Ovary (tissue), 9 donors: Measurements from ENCODE around the gene TUT7. TPM values are rescaled to one million over a fixed set of nuclear protein-coding genes. Genes with fewer than 3 reads are reported as not detected.

Source experiments
- DNase-seq, 5 donors: peaks; one replicate each; pipeline ENCODE4 v3.0.0-alpha.2; 2019 to 2020
- H3K27ac ChIP-seq, 2 donors: fragments of 200-600 bp; one replicate each; pipeline versions ENCODE4 v1.5.1 to v1.8.0; 2019 to 2022
- H3K27me3 ChIP-seq: fragments of 200-600 bp; one replicate; pipeline ENCODE4 v1.8.0; 2022
- H3K36me3 ChIP-seq: fragments of 200-600 bp; sonication (generic); one replicate; pipeline ENCODE4 v1.5.1; 2019
- H3K4me1 ChIP-seq: one replicate; pipeline ENCODE4 v1.8.1; 2013; ENCODE audit warnings: mild to moderate bottlenecking, moderate library complexity; ENCODE audit not compliant: insufficient read depth
- H3K4me3 ChIP-seq: fragments of 200-600 bp; sonication (generic); one replicate; pipeline ENCODE4 v1.5.1; 2017
- H3K9me3 ChIP-seq, 2 donors: fragments of 200-600 bp in 1 of 2; sonication (generic) in 1 of 2; one replicate each; pipeline versions ENCODE4 v1.5.1 to v1.8.1; 2013 to 2019; ENCODE audit warnings: mild to moderate bottlenecking in 1 of 2, moderate library complexity in 1 of 2
- EP300 ChIP-seq: sonication (generic); formaldehyde crosslinking; IDR thresholded peaks from one replicate; pipeline ENCODE4 v1.6.1; 2017; ENCODE audit warnings: antibody characterized with exemption
- POLR2A ChIP-seq: fragments of 450-650 bp; IDR thresholded peaks from one replicate; pipeline ENCODE4 v1.6.1; 2017; ENCODE audit warnings: antibody characterized with exemption, mild to moderate bottlenecking, moderate library complexity
- WGBS, 3 donors: extraction: QIAGEN DNeasy Blood & Tissue Kit in 1 of 3; methylation state at CpG; one replicate each; pipeline versions ENCODE4 v1.1.5 to v1.1.7; 2013 to 2017; 5-methylcytosine and 5-hydroxymethylcytosine counted together
- intact Hi-C, 4 donors: fragments of 100-400 bp; cut with DNase I; formaldehyde crosslinking; loops; one replicate each; pipeline versions ENCODE4 v1.11.0 to v1.15.1; 2022 to 2023
- polyA plus RNA-seq, 2 donors: library from polyadenylated mRNA; stranded (reverse); fragments of 200-250 nt in 1 of 2; fragments of 350-450 nt in 1 of 2; fragmentation: Illumina TruSeq in 1 of 2; extraction: RNeasy Lipid Tissue Mini Kit (QIAGEN cat#74804) in 1 of 2; gene quantifications; one replicate each; pipeline ENCODE4 v1.2.3, GENCODE V29; 2013 to 2014
- total RNA-seq, 7 donors: library from RNA; depleted of rRNA in 2 of 7; stranded (reverse); fragments of >200 nt in 2 of 7; fragmentation: NEBNext Ultra II Directional in 3 of 7; extraction: Animal tissue kit (Norgen Biotek cat#: 25700) in 3 of 7; gene quantifications; one replicate each; pipeline versions ENCODE4 v1.1.0 to v1.2.4, GENCODE V29; 2016 to 2023
- TF ChIP-seq, protein P1 (sequence below), 3 donors: fragments of 450-650 bp in 2 of 3; fragments of 200-600 bp in 1 of 3; IDR thresholded peaks; one replicate each; pipeline versions ENCODE4 v1.5.1 to v1.8.0; 2016 to 2022; ENCODE audit warnings: antibody characterized with exemption in 3 of 3, mild to moderate bottlenecking in 1 of 3
- donor health status: DM: no; HTN: no; CAD: no; lungs with moderate emphysema.
- donor health status: DM: no; HTN: no; CAD: no.
- donor health status: Bipolar disorder and iron deficiency.
- donor health status: DM: yes; HTN: yes; CAD: no.
- donor health status: DM: no; HTN: no; CAD: no.
- donor health status: DM: yes; HTN: yes; CAD: no.

TUT7 gene
- total and polyA plus RNA-seq, 9 donors: 10.5 to 30.0 (median 18.1) TPM

DNA sequence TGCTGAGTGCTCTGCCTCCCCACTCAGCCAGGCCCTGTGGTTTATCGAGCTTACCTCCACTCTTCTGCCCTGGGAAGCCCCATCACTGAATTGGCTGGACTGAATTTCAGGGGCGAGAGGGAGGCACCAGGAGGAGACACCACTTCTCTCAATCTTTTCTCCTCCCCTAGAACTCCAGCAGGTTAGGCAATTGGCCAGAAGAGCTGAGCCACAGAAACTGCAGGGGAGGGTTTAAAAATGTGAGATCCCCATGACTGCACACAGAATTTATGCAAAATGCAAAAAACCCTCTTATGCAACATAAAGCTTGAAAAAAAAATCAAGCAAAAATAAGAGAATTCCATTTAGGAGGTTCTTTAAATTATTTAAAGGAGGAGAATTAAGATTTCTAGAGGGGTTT is 29.9 kb downstream of the TUT7 start:
- Histone ChIP-seq H3K4me1 (no peaks in the 10 kb centered on the region), H3K27ac (no peak overlapping the region), H3K4me3 (no peak overlapping the region), H3K36me3 (no peaks in the 10 kb centered on the region), H3K27me3 (no peaks in the 10 kb centered on the region), H3K9me3 (no peaks in the 10 kb centered on the region)
- WGBS, 3 donors: 51 to 61% (median 51%) methylated on average over 2 of the region's 2 CpGs
- no peak for DNase-seq
- TF ChIP-seq, protein P1, sequence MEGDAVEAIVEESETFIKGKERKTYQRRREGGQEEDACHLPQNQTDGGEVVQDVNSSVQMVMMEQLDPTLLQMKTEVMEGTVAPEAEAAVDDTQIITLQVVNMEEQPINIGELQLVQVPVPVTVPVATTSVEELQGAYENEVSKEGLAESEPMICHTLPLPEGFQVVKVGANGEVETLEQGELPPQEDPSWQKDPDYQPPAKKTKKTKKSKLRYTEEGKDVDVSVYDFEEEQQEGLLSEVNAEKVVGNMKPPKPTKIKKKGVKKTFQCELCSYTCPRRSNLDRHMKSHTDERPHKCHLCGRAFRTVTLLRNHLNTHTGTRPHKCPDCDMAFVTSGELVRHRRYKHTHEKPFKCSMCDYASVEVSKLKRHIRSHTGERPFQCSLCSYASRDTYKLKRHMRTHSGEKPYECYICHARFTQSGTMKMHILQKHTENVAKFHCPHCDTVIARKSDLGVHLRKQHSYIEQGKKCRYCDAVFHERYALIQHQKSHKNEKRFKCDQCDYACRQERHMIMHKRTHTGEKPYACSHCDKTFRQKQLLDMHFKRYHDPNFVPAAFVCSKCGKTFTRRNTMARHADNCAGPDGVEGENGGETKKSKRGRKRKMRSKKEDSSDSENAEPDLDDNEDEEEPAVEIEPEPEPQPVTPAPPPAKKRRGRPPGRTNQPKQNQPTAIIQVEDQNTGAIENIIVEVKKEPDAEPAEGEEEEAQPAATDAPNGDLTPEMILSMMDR (IDR thresholded peaks at IDR 0.05): no peak
- TF ChIP-seq POLR2A: no peak
- intact Hi-C loops: no loop called here

DNA sequence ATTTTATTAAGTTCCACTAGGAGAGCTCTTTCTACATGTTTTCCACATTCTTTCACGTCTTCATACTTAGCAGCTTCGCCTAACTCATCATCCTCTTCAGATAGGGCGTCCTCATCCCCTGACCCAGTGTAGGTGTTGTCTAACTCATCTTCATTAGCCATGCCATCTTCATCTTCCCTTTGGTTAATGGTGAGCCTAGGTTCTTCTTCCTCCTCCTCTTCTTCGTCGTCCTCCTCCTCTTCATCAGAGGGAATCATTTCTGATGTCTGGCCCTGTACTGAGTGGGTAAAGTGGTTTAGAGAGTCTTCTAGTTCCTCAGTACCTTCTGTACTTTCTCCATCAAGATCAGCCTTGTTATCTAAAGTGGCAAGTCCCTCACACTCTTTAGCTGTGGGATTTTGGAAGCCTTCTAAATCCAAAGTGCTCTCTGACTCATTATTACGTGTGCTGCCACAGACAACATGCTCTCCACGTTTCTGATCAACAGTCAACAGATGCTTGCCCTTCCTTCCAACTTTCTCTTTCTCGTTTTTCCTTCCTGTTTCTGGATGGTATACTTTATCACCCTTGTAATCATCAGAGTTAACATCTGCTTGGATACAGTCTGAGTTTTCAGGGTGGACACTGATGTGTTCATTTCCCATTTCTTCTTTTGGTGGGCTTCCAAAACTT is 31.1 kb downstream of the TUT7 start:
- H3K4me3 ChIP-seq: no peak overlapping the region
- TF ChIP-seq, protein P1 (IDR thresholded peaks at IDR 0.05): no peak
- TF ChIP-seq EP300 (no peak), POLR2A (no peak)
- 73 to 78% (median 78%) methylated on average over 8 of the region's 8 CpGs for WGBS, 3 donors
- no peaks in the 10 kb centered on the region for H3K9me3 ChIP-seq
- no peaks in the 10 kb centered on the region for H3K4me1 ChIP-seq
- H3K27ac ChIP-seq: no peak overlapping the region
- DNase-seq: no peak
- intact Hi-C loops: no loop called here
- H3K27me3 ChIP-seq: no peaks in the 10 kb centered on the region
- H3K36me3 ChIP-seq: no peaks in the 10 kb centered on the region

DNA sequence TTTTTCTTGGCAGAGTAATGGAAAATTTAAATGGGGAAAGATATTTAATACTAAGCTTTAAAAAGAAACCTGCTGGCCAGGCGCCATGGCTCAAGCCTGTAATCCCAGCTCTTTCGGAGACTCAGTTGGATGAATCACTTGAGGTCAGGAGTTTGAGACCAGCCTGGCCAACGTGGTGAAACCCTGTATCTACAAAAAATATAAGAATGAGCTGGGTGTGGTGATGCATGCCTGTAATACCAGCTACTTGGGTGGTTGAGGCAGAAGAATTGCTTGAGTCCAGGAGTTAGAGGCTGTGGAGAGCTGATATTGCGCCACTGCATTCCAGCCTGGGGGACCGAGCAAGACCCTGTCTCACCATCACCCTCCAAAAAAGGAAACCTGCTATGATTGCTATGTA is 32.8 kb downstream of the TUT7 start:
- H3K4me3 ChIP-seq: no peak overlapping the region
- WGBS, 3 donors: 48 to 72% (median 62%) methylated on average over 5 of the region's 5 CpGs
- intact Hi-C loops: no loop called here
- no peaks in the 10 kb centered on the region for H3K4me1 ChIP-seq
- TF ChIP-seq, protein P1 (IDR thresholded peaks at IDR 0.05): no peak
- TF ChIP-seq EP300 (no peak), POLR2A (no peak)
- no peaks in the 10 kb centered on the region for H3K27me3 ChIP-seq
- H3K36me3 ChIP-seq: no peaks in the 10 kb centered on the region
- DNase-seq: no peak
- H3K27ac ChIP-seq: no peak overlapping the region
- H3K9me3 ChIP-seq: no peaks in the 10 kb centered on the region

DNA sequence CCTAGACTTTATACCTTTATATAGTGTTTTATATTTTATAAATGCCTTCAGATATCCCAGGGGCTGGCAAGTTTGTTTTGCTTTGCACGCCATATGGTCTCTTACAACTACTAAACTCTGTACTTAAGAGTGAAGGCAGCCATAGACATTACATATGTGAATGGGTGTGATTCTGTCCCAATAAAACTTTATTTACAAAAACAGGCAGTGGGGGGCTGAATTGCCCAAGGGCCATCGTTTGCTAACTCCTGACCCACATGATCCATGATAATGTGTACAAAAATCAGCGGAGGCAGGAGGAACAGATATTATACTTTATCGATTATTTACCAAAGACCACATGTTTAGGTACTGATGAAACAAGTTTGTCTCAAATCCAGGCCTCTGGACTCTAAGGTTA is 36.0 kb downstream of the TUT7 start:
- WGBS, 3 donors: 94 to 98% (median 97%) methylated on average over 4 of the region's 4 CpGs
- H3K27me3 ChIP-seq: no peaks in the 10 kb centered on the region

More for the DNA sequence above, 36.0 kb downstream of the TUT7 start:
- H3K27ac ChIP-seq: no peak overlapping the region
- H3K4me1 ChIP-seq: no peaks in the 10 kb centered on the region
- TF ChIP-seq, protein P1 (IDR thresholded peaks at IDR 0.05): no peak
- TF ChIP-seq EP300 (no peak), POLR2A (no peak)
- H3K9me3 ChIP-seq: no peaks in the 10 kb centered on the region
- DNase-seq: no peak
- H3K4me3 ChIP-seq: no peak overlapping the region
- intact Hi-C loops: no loop called here
- no peaks in the 10 kb centered on the region for H3K36me3 ChIP-seq
